Fibroblast of lung (primary cell): ENCODE data around the gene SH3GL3. TPM values are rescaled to one million over a fixed set of nuclear protein-coding genes. Genes with fewer than 3 reads are reported as not detected.

Experiments
- DNase-seq, 2 donors: peaks; one replicate each; pipeline versions ENCODE4 v3.0.0 to v3.0.0-alpha.2; 2010; ENCODE audit warnings: low read depth in 2 of 2
- H2AFZ ChIP-seq: 2 replicates; pipeline ENCODE4 v1.5.1; 2012; ENCODE audit warnings: low read length, control low read depth, inconsistent platforms
- H3K27ac ChIP-seq: 2 replicates; pipeline ENCODE4 v1.5.1; 2011; ENCODE audit warnings: low read length, control low read depth; ENCODE audit not compliant: insufficient read depth
- H3K27me3 ChIP-seq: 2 replicates; pipeline ENCODE4 v1.5.1; 2011; ENCODE audit warnings: mild to moderate bottlenecking, low read length; ENCODE audit not compliant: control insufficient read depth, insufficient read depth
- H3K36me3 ChIP-seq: 2 replicates; pipeline ENCODE4 v1.5.1; 2011; ENCODE audit warnings: low read length; ENCODE audit not compliant: control insufficient read depth, insufficient read depth
- H3K4me1 ChIP-seq: 2 replicates; pipeline ENCODE4 v1.5.1; 2011; ENCODE audit warnings: low read length; ENCODE audit not compliant: control insufficient read depth, insufficient read depth; ENCODE audit errors: extremely low read depth
- H3K4me2 ChIP-seq: 2 replicates; pipeline ENCODE4 v1.5.1; 2011; ENCODE audit warnings: low read length, control low read depth; ENCODE audit not compliant: insufficient read depth; ENCODE audit errors: extremely low read depth
- H3K4me3 ChIP-seq, 4 experiments: fragments of 200-600 bp in 1 of 4; sonication (generic) in 1 of 4; replicated peaks in 1 of 4; 2 replicates each; pipeline ENCODE4 v1.5.1; 2011 to 2016; ENCODE audit warnings: low read length in 4 of 4, low read depth in 3 of 4, mild to moderate bottlenecking in 3 of 4, control low read depth in 2 of 4, inconsistent platforms in 1 of 4, mixed read lengths in 1 of 4; ENCODE audit not compliant: insufficient read depth in 1 of 4; ENCODE audit errors: control extremely low read depth in 1 of 4
- H3K79me2 ChIP-seq: 2 replicates; pipeline ENCODE4 v1.5.1; 2012; ENCODE audit warnings: mild to moderate bottlenecking, low read length, inconsistent platforms; ENCODE audit not compliant: control insufficient read depth, insufficient read depth
- H3K9ac ChIP-seq: 2 replicates; pipeline ENCODE4 v1.5.1; 2011; ENCODE audit warnings: mild to moderate bottlenecking, low read length, control low read depth; ENCODE audit not compliant: insufficient read depth
- H3K9me3 ChIP-seq: 2 replicates; pipeline ENCODE4 v1.5.1; 2012; ENCODE audit warnings: low read depth, low read length; ENCODE audit not compliant: control insufficient read depth, insufficient read depth
- H4K20me1 ChIP-seq: 2 replicates; pipeline ENCODE4 v1.5.1; 2011; ENCODE audit warnings: low read length; ENCODE audit not compliant: control insufficient read depth, insufficient read depth; ENCODE audit errors: extremely low read depth
- CTCF ChIP-seq, 2 donors: IDR thresholded peaks in 1 of 2; conservative IDR thresholded peaks in 1 of 2; 1 replicate in 1 of 2; 2 replicates in 1 of 2; pipeline ENCODE4 v1.5.1; 2011 to 2012; ENCODE audit warnings: low read length in 2 of 2, control low read depth in 1 of 2, inconsistent platforms in 1 of 2, low read depth in 1 of 2, mild to moderate bottlenecking in 1 of 2
- EZH2 ChIP-seq: IDR thresholded peaks from 2 replicates; pipeline ENCODE4 v1.5.1; 2012; ENCODE audit warnings: low read length, control low read depth, mild to moderate bottlenecking; ENCODE audit errors: missing control alignments
- polyA plus RNA-seq, 2 donors: library from polyadenylated mRNA; depleted of rRNA in 1 of 2; stranded (reverse) in 1 of 2; unstranded in 1 of 2; fragments of >200 nt; gene quantifications; 2 replicates each; pipeline ENCODE4 v1.2.1, GENCODE V29; 2011 to 2012; ENCODE audit warnings: missing spikeins in 1 of 2
- total RNA-seq: library from RNA; depleted of rRNA; stranded (reverse); fragments of >200 nt; gene quantifications from 2 replicates; pipeline ENCODE4 v1.2.1, GENCODE V29; 2014

The SH3GL3 gene
- total and polyA plus RNA-seq, 2 donors (not counting 1 experiment from before 2014, with no cell fraction given), result under 0.01 to 0.05 TPM

- Histone ChIP-seq H3K9ac (no peak overlapping the region), H3K4me3 (no peak overlapping the region), H3K79me2 (no peaks in the 10 kb centered on the region), H4K20me1 (peaks cover 2% of the 10 kb centered on the region), H3K27me3 (peaks cover 22% of the 10 kb centered on the region), H3K9me3 (no peaks in the 10 kb centered on the region), H3K36me3 (no peaks in the 10 kb centered on the region), H3K4me2 (no peak overlapping the region), H3K27ac (no peak overlapping the region), H2AFZ (no peak overlapping the region), H3K4me1 (no peaks in the 10 kb centered on the region)
- no peak for DNase-seq
- TF ChIP-seq EZH2, result no peak
- no peak for TF ChIP-seq CTCF (conservative IDR thresholded peaks at IDR 0.05 in 1 of 2, IDR thresholded peaks at IDR 0.05 in 1 of 2; ENCODE audit: low read depth in 1 of 2, low read length in 2 of 2)
Measured at GRCh38 chr15:83659417-83659812, 212.3 kb downstream of the SH3GL3 start.

GRCh38 chr15:83665480-83665879 is 218.3 kb downstream of the SH3GL3 start:
- Histone ChIP-seq H3K27me3 (no peaks in the 10 kb centered on the region), H3K4me3 (no peak overlapping the region), H4K20me1 (no peaks in the 10 kb centered on the region), H2AFZ (no peak overlapping the region), H3K27ac (no peak overlapping the region), H3K4me1 (no peaks in the 10 kb centered on the region), H3K36me3 (no peaks in the 10 kb centered on the region), H3K9ac (no peak overlapping the region), H3K4me2 (no peak overlapping the region), H3K79me2 (no peaks in the 10 kb centered on the region), H3K9me3 (no peaks in the 10 kb centered on the region)
- no peak for DNase-seq
- TF ChIP-seq EZH2 (no peak), CTCF (conservative IDR thresholded peaks at IDR 0.05 in 1 of 2, IDR thresholded peaks at IDR 0.05 in 1 of 2; ENCODE audit: low read depth in 1 of 2, low read length in 2 of 2) (no peak)

Other genes starting within 250 kb of the SH3GL3 start
- 26.2 and 43.1 TPM in 2 replicates for gene HDGFL3, start 239.5 kb upstream of the SH3GL3 start, total RNA-seq
- 59.1 and 67.2 TPM in 2 replicates for gene HDGFL3, start 239.5 kb upstream of the SH3GL3 start, polyA plus RNA-seq
- gene BNC1, start 162.7 kb upstream of the SH3GL3 start, total RNA-seq, result 7.7 and 14.2 TPM in 2 replicates
- 5.7 and 14.8 TPM in 2 replicates for gene BNC1, start 162.7 kb upstream of the SH3GL3 start, polyA plus RNA-seq
- gene ADAMTSL3, start 206.8 kb downstream of the SH3GL3 start, total RNA-seq, result 0.17 and 0.26 TPM in 2 replicates
- gene ADAMTSL3, start 206.8 kb downstream of the SH3GL3 start, polyA plus RNA-seq, result 0.12 and 0.14 TPM in 2 replicates